ENCODE results near the gene GSG1L.

Gene GSG1L

GRCh38 chr16:27781981-27782880 lies 281.3 kb downstream of the GSG1L start:
- no peak for DNase-seq

GRCh38 chr16:27781195-27781524 lies 282.4 kb downstream of the GSG1L start:
- DNase-seq: no peak

- DNase-seq: no peak
Measured at GRCh38 chr16:27780468-27781194, 282.9 kb downstream of the GSG1L start.

GRCh38 chr16:27779641-27780164 lies 283.8 kb downstream of the GSG1L start:
- peak; percentile 23 for DNase-seq

GRCh38 chr16:27778926-27779570 lies 284.5 kb downstream of the GSG1L start:
- DNase-seq: no peak

GRCh38 chr16:27778171-27778925 lies 285.2 kb downstream of the GSG1L start:
- no peak for DNase-seq

GRCh38 chr16:27777527-27777926 lies 286.0 kb downstream of the GSG1L start:
- no peak for DNase-seq

- DNase-seq: no peak
Measured at GRCh38 chr16:27776556-27777225, 286.8 kb downstream of the GSG1L start.

GRCh38 chr16:27775254-27775653 lies 288.3 kb downstream of the GSG1L start:
- DNase-seq: no peak

GRCh38 chr16:27774779-27775178 lies 288.7 kb downstream of the GSG1L start:
- DNase-seq: no peak

GRCh38 chr16:27773344-27773743 lies 290.2 kb downstream of the GSG1L start:
- no peak for DNase-seq

- DNase-seq: no peak
Measured at GRCh38 chr16:27772093-27772825, 291.3 kb downstream of the GSG1L start.

- no peak for DNase-seq
Measured at GRCh38 chr16:27771201-27771910, 292.2 kb downstream of the GSG1L start.

GRCh38 chr16:27770271-27771196 lies 293.0 kb downstream of the GSG1L start:
- no peak for DNase-seq

GRCh38 chr16:27769561-27770255 lies 293.8 kb downstream of the GSG1L start:
- DNase-seq: peak; percentile 50

- peak; percentile 71 for DNase-seq
Measured at GRCh38 chr16:27768651-27769272, 294.8 kb downstream of the GSG1L start.

GRCh38 chr16:27767971-27768591 lies 295.4 kb downstream of the GSG1L start:
- no peak for DNase-seq

- no peak for DNase-seq
Measured at GRCh38 chr16:27767081-27767480, 296.4 kb downstream of the GSG1L start.

All from DMS 273 treated with DMSO at 0.1 percent for 48 hours (cell line).